GM19395 (cell line): ENCODE results near the gene ALDH1L1.

ENCODE experiments used
- ATAC-seq: cut with Tn5 transposase; IDR thresholded peaks from one replicate; pipeline ENCODE4 v1.9.1; 2021; ENCODE audit warnings: mild to moderate bottlenecking, moderate library complexity; ENCODE audit not compliant: unreplicated experiment

ALDH1L1 gene

GRCh38 chr3:126180477-126181397 lies at the start of gene ALDH1L1:
TSS of gene ALDH1L1 (minus strand) at chr3:126180586. CDS start at chr3:126160979, 19,607 bp downstream.
- no peak for ATAC-seq

- no peak for ATAC-seq
Measured at GRCh38 chr3:126226374-126226773, 46.0 kb upstream of the ALDH1L1 start.

GRCh38 chr3:126216416-126216815 lies 36.0 kb upstream of the ALDH1L1 start:
- no peak for ATAC-seq

- ATAC-seq, result no peak
Measured at GRCh38 chr3:126213379-126214028, 33.1 kb upstream of the ALDH1L1 start.

- no peak for ATAC-seq
Measured at GRCh38 chr3:126212620-126213378, 32.4 kb upstream of the ALDH1L1 start.

GRCh38 chr3:126212250-126212619 lies 31.8 kb upstream of the ALDH1L1 start:
- no peak for ATAC-seq

GRCh38 chr3:126211569-126211968 lies 31.2 kb upstream of the ALDH1L1 start:
- no peak for ATAC-seq

- ATAC-seq, result no peak
Measured at GRCh38 chr3:126210606-126211005, 30.2 kb upstream of the ALDH1L1 start.

GRCh38 chr3:126209741-126210140 lies 29.4 kb upstream of the ALDH1L1 start:
- ATAC-seq, result no peak

- ATAC-seq, result no peak
Measured at GRCh38 chr3:126208606-126209256, 28.3 kb upstream of the ALDH1L1 start.

GRCh38 chr3:126208182-126208581 lies 27.8 kb upstream of the ALDH1L1 start:
- no peak for ATAC-seq

- ATAC-seq, result no peak
Measured at GRCh38 chr3:126207166-126207565, 26.8 kb upstream of the ALDH1L1 start.

GRCh38 chr3:126205717-126206655 lies 25.6 kb upstream of the ALDH1L1 start:
- no peak for ATAC-seq

- ATAC-seq, result no peak
Measured at GRCh38 chr3:126202680-126203079, 22.3 kb upstream of the ALDH1L1 start.

GRCh38 chr3:126202276-126202675 lies 21.9 kb upstream of the ALDH1L1 start:
- ATAC-seq, result no peak

- ATAC-seq, result no peak
Measured at GRCh38 chr3:126201168-126201567, 20.8 kb upstream of the ALDH1L1 start.

GRCh38 chr3:126200534-126200933 lies 20.1 kb upstream of the ALDH1L1 start:
- no peak for ATAC-seq

- no peak for ATAC-seq
Measured at GRCh38 chr3:126199256-126199655, 18.9 kb upstream of the ALDH1L1 start.

- peak; percentile 63 for ATAC-seq
Measured at GRCh38 chr3:126197854-126198584, 17.6 kb upstream of the ALDH1L1 start.
